ENCODE measurements around the gene CYB5D1. TPM values are rescaled to one million over a fixed set of nuclear protein-coding genes. Genes with fewer than 3 reads are reported as not detected.

Gene CYB5D1
- total RNA-seq, 1 experiment from 2014 or later: 18.0 TPM

GRCh38 chr17:7837408-7838088 lies 20.3 kb upstream of the CYB5D1 start:
- H3K4me1 ChIP-seq (ENCODE audit: insufficient read depth, low read length): peaks cover 2% of the 10 kb centered on the region; the same call in 1 of the 2 replicates
- Mint-ChIP-seq H3K4me3 (peak overlapping the region; percentile 86 to 89), H3K27ac (peak overlapping the region in 2 of 3 experiments; percentile 85 to 93; a peak in 5 of 7 replicates), H3K36me3 (ENCODE audit: insufficient read depth in 1 of 3, low read depth in 3 of 3) (peaks cover 2 to 11% (median 9%) of the 10 kb centered on the region in 3 experiments; a peak in 5 of 7 replicates), H3K4me1 (peaks cover 55 to 56% of the 10 kb centered on the region in 2 experiments), H3K27me3 (ENCODE audit: low read depth) (peaks cover 40% of the 10 kb centered on the region), H3K9me3 (no peaks in the 10 kb centered on the region)
- H3K27me3 ChIP-seq (ENCODE audit: insufficient read depth, low read length): peaks cover 33% of the 10 kb centered on the region; the same call in 1 of the 2 replicates
- H4K20me1 ChIP-seq (ENCODE audit: control insufficient read depth, insufficient read depth, insufficient read length): no peaks in the 10 kb centered on the region
- H3K4ac ChIP-seq (ENCODE audit: low read depth, low read length): no peak overlapping the region
- H3K79me2 ChIP-seq (ENCODE audit: insufficient read depth, low read length): no peaks in the 10 kb centered on the region
- no peak overlapping the region for H2BK15ac ChIP-seq (ENCODE audit: low read depth, low read length)
- H3K9ac ChIP-seq (ENCODE audit: extremely low read depth, insufficient read length, low read length): no peak overlapping the region
- H3K9me3 ChIP-seq (ENCODE audit: control insufficient read depth, low read depth, low read length): no peaks in the 10 kb centered on the region
- H3K18ac ChIP-seq (ENCODE audit: insufficient read length, low read depth, low read length): no peak overlapping the region
- H2BK12ac ChIP-seq (ENCODE audit: insufficient read length, low read depth, low read length): no peak overlapping the region
- H4K8ac ChIP-seq (replicated peaks; ENCODE audit: insufficient read length, low read depth, low read length): no peak overlapping the region
- no peak overlapping the region for H3K14ac ChIP-seq (ENCODE audit: insufficient read depth, low read length)
- no peak overlapping the region for H2AK5ac ChIP-seq (ENCODE audit: insufficient read length, low read length)
- H3K23me2 ChIP-seq (ENCODE audit: insufficient read length, low read depth, low read length, poor library complexity, severe bottlenecking): peaks cover 39% of the 10 kb centered on the region
- H3K4me2 ChIP-seq (ENCODE audit: insufficient read depth, insufficient read length, low read length): peak overlapping the region; percentile 75
- H2BK120ac ChIP-seq (ENCODE audit: low read depth, low read length, poor library complexity, severe bottlenecking): no peak overlapping the region
- no peak overlapping the region for H3T11ph ChIP-seq (ENCODE audit: low read length)
- no peak overlapping the region for H2BK5ac ChIP-seq (ENCODE audit: insufficient read length, low read length)
- H3K56ac ChIP-seq (ENCODE audit: insufficient read length, low read depth, low read length): no peak overlapping the region
- no peak overlapping the region for H2BK20ac ChIP-seq (ENCODE audit: low read depth, low read length, poor library complexity, severe bottlenecking)
- H2AFZ ChIP-seq (ENCODE audit: low read length): no peak overlapping the region
- no peak for DNase-seq
- H3K79me1 ChIP-seq (ENCODE audit: insufficient read depth, low read depth, low read length, poor library complexity, severe bottlenecking): no peaks in the 10 kb centered on the region
- TF ChIP-seq CTCF (conservative IDR thresholded peaks at IDR 0.05): no peak
- no peak overlapping the region for H3K27ac ChIP-seq (ENCODE audit: insufficient read length, low read depth, low read length)
- WGBS (ENCODE audit: extremely low coverage, insufficient read length, low lambda C conversion rate): no CpG with 5 or more reads among the region's 8 CpGs
- no peak overlapping the region for H3K23ac ChIP-seq (ENCODE audit: insufficient read length, low read depth, low read length)
- no peak overlapping the region for H4K91ac ChIP-seq (ENCODE audit: insufficient read length, low read depth, low read length)
- H4K5ac ChIP-seq (ENCODE audit: insufficient read length, low read depth, low read length): no peak overlapping the region
